SIG-M5 treated with dmso at 0.1 percent for 504 hours (cell line): ENCODE results near the gene NFYA.

Experiments used
- DNase-seq: peaks from one replicate; lab custom pipeline; 2025; ENCODE audit not compliant: unreplicated experiment; lab: John Stamatoyannopoulos, UW

The NFYA gene

DNA sequence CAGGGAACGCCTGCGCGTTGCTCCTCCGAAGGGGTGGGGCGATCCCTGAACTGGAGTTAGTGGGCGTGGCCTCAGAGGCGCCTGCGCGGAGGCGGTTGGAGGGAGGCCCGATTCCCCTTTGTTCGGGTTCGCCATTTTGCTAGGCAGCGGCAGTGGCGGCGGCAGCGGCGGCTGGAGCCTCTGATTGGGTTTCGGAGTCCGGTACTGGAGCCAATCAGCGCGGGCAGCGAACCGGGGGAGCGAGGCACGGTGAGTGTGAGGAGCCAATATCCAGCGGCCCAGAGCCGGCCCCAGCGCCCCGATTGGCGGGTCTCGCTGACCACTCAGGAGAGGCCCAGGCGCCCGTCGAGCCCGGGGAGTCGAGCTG, at the start of gene NFYA:
Gene NFYA, plus strand, starts transcription at position 139 of the 367 bp plus-strand sequence. CDS start 6,116 bp downstream, outside the sequence.
- peak; percentile 99 for DNase-seq

DNA sequence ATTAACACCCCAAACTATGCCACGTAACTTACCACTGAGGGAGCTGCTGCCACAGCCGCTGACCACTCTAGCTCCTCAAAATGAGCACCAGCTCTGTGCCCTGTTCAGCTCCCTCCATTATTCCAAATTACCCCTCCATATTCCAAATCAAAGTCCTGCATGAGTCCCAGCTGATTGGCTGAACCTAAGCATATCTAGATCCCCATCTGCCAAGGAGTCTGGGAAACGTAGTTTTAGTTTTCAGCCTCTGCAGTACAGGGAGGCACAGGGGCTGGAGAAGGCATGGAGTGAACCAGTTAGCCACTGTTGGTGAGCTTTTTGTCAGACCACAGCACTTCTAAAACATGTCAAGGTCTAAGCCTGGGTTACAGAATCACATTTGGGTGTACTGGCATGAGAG, 49.7 kb upstream of the NFYA start:
- DNase-seq: no peak

DNA sequence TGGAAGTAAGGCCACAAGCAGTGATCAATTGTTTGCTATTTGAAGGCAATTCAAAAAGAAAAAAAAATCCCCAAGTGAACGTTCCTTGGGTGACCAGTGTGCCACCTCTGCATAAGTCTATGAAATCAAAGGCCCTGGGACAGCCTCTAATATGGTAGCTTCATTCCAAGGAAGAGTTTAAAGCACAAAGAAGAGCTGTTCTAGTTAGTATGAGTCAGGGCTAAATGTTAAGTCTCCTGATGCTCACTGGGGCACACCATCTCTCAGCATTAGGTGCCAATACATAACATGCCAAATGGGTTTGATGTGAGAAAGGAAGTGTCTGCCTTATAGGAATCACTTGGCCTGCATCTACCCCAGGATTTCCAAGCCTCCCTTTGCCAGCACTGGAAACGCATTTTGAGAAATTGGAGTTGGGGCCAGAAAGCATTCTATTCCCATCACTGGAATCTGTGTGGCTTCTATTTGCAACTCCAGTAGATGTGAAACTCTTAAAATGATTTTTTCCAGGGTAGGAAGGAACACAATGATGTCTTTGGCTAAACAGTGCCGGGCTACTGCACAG, 46.7 kb upstream of the NFYA start:
- DNase-seq: no peak

DNA sequence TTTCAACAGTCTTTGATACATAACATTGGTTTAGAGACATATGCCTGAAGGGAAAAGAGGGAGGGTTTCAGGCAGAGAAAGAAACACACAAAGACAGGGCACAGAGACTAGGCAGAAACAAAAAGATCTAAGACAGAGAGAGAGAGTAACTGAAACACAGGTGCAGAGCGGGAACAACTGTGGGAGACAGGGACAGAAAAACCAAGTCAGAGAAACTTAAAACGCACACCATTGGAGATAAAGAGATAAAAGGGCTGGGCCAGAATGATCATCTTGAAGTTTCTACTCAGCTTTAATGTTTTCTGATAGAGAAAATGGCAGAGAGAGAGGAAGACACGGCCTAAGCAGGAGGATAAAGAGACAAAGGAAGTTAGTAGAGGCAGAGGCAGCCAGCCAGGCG, 45.5 kb upstream of the NFYA start:
- no peak for DNase-seq

DNA sequence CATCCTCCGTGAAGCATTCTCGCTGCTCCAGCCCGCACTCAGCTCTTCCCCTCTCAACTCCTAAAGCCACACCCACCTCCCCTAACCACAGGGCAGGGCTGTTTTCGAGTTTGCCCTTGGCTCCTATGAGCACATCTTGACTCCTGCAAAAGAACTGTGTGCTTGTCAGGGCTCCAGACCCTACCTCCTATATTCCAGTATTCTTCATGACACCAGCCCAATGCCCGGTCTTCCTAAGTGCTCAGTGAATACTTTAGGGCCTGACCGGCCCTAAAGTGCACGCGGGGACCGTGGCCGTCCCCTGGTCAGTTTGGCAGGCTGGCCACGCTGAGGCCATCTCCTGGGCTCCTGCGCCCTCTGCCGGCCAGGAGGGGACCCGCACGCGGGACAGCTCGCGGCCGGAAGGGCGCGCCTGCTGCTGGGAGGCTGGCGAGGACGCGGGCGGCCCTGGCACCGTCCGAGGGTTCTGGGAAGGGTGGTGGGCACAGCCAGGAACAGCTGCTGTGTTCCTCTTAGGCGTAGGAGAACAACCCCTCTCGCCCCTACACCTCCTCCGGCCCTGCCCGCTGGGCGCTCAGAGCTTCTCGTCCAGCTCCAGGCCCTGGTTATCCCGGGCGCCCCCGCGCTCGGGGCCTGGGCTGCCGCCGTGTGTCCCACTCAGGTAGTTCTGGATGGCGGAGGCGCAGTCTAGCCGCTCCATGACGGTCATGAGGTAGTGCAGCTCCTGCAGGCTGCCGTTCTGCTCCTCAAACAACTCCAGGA, 44.8 kb upstream of the NFYA start:
- peak; percentile 48 for DNase-seq

DNA sequence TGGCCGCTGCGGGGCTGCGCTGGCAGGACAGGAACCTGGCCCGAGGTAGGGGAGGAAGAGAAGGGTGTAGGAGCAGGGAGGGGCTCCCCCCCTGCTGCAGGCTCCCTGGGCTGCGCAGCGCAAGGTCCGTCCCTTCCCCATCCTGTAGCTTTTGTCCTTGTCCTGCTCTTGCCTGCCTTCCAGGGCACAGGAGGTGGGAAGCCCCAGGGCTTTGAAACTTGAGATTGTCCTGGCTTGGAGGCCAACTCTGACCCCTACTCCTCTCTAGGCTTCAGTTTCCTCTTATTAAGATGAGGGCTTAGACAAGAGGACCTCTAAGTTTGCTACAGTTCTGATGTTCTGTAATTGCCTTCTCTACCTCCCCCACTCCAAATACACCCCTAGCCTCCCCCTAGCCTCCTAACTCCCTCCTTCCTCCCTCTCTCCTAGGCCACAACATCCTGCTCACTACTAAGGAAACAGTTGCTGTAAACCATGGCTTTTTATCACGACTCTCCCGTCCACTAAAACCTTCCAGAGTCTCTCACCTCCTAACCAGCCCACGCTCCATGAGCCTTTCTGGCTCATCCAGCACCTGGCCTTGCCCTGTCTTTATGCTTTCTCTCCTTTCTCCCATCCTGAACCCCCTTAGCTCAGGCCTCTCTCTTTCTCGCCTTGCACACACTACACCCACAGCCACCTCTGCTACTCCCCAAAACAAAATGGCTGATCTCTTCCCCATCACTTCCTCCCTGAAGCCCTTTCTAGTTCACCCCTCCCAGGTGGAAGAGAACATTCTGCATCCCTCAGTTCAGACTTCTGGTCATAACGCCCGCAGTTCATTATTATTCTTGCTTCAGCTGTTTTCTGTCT, 44.0 kb upstream of the NFYA start:
- DNase-seq: no peak

DNA sequence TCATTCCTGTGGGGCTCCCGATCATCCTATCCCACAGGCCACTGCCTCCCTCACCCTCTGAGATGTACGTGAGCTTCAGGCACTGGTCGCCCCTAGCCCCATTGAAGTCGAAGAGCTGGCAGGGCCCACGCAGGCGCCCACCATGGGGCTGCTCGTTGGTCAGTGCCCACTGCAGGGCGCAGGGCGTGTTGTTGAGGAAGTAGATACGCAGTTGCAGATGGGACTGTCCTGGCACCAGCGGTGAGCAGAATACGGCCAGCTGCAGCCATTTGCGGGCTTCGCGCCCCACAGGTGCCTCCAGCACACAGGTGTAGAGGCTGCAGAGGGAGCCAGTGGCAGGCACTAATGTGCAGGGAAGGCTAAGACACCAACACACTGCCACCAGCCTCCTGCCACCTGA, 39.9 kb upstream of the NFYA start:
- no peak for DNase-seq

DNA sequence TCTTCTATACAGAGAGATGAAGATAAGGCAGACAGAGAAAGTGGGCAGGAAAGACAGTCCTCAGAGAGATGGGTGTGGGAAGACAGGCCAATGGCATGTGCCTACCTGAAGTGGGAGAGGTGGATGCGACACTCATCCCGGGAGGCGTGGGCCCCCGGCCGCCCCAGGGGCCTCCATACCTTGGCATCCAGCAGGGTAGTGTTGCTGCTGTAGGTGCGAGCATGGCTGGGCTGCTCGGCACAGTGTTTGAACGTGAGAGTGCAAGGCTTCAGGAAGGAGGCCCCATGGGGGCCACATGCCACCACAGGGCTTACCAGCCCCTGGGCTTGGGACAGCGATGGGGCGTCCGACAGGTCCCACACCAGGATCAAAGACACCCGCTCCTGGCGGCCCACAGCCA, 39.0 kb upstream of the NFYA start:
- DNase-seq: no peak

DNA sequence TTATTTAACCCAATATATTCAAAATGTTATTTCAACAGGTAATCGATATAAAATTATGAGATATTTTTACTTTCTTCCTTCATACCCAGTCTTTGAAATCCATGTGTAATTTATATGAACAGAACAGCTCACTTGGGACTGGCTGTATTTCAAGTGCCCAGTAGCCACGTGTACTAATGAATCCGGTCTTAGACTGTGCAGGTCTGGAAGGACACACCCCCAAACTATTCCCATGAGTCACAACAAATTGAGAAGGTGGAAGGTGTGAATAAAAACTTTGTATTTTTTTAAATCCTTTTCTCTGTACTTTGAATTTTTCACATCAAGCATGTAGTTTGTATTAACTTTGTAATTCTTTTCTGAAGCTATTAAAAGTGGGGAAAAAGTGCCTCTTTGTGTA, 36.6 kb upstream of the NFYA start:
- no peak for DNase-seq

DNA sequence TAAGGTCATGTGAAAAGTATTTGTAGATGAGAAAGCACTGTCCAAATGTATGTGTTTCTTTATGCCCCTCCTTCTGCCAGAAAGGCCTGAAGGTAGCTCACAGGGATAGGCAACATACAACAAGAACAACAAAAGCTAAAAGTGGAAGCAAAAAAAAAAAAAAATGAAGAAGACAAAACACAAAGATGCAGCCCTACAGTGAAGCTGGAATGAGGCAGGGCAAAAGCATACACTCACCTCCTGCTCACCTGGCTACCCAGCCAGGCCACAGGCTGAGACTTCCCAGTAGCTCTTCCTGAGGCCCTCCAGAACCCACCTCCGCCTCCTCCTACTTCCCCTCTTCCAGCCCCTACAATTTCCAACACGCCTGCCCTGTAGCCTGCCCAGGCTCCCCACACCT, 36.2 kb upstream of the NFYA start:
- DNase-seq: no peak

DNA sequence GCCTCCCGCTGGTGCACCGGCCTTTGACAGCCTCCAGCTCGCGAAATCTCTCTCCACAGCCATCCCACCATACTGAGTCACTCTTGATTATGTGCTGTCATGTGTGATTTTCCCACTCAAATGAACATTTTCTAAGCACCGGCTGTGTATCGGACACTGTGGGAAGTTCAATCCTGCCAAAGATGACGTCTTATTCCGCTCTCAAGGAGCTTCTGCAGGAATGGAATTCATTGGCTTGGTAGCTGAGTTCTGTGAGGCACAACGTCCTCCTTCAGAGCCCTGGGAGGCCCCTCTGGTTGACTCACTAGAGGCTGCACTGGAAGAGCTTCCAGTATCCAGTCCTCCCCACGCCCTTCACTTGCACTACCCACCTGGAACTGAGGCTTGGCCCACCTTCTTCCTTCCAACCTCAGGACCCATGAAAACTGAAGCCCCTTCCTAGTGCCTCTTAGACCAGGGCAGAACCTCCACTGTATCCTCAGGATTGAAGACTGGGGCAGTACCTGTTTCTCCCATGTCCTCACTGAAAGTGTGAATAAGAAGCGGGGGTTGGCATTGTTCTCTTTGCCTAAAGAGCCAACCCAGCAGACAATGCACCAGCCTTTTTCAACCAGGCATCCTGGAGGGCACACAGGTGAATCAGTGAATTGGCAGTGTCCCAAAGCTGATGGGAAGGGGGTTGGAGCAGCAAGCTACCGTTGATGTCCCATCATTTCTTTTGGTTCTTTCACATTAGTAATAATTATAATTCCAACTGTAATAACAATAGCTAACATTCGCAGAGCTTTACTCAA, 35.5 kb upstream of the NFYA start:
- no peak for DNase-seq

DNA sequence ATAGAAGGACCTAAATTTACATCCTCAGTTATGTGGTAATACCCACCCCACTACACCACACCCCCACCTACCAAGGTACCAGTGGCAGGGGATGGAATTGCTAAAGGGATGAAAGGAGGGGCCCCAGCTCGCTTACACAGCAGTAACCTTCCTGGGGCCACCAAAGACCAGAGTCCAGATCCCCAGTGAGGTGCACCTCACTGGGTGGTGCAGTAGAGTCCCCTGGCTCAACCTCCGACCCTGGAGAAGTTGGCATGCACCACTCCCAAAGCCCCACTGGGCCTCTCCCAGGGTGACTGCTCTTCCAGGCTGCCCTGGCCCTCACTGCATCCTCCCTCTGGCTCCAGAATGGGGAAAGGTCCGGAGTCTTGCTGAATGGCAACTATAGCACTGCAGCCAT, 34.6 kb upstream of the NFYA start:
- no peak for DNase-seq

DNA sequence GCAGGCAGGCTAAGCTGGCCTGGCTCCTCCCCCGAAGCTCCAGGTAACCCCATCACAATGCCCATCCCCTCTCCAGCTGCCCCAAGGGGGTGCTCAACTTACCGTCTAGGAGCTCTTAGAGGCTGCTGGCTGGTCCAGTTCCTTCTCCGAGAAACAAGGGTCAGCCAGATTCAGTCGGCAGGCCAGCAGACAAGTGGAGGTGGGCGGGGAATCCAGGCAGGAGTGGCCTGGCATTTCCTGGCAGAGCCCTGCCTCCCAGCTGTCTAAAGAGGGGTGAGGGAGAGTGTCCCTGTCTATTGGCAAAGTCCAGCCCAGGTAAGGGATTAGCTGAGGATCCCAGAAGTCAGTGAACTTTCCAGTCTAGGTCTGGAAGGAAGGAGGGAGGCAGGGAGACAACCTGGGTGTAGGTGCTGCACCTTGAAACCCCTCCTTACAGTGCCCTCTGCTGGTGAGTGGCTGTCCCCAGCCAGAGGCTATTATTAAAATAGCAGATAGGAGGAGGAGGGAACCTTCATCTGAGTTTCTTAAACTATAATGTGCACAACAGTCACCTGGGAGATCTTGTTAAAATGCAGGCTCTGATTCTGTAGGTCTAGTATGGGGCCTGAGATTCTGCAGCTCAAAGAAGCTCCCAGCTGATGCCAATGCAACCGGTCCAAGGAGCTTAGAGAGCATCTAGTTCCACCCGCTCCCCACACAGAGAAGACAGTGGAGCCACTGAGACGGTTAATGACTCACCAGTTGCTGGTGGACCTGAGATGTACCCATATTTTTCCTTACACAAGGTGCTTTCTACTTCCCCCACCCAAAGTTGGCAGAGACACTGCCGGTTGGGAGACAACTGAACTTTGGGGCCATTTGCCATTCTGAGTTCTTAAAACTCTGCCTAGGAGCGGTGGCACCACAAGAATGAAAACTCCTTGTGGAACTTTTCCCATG, 33.4 kb upstream of the NFYA start, which contains the start of gene UNC5CL:
Gene UNC5CL, minus strand, starts transcription at position 162 of the 939 bp plus-strand sequence. CDS start 4,147 bp downstream, outside the sequence.
- peak; percentile 16 for DNase-seq

DNA sequence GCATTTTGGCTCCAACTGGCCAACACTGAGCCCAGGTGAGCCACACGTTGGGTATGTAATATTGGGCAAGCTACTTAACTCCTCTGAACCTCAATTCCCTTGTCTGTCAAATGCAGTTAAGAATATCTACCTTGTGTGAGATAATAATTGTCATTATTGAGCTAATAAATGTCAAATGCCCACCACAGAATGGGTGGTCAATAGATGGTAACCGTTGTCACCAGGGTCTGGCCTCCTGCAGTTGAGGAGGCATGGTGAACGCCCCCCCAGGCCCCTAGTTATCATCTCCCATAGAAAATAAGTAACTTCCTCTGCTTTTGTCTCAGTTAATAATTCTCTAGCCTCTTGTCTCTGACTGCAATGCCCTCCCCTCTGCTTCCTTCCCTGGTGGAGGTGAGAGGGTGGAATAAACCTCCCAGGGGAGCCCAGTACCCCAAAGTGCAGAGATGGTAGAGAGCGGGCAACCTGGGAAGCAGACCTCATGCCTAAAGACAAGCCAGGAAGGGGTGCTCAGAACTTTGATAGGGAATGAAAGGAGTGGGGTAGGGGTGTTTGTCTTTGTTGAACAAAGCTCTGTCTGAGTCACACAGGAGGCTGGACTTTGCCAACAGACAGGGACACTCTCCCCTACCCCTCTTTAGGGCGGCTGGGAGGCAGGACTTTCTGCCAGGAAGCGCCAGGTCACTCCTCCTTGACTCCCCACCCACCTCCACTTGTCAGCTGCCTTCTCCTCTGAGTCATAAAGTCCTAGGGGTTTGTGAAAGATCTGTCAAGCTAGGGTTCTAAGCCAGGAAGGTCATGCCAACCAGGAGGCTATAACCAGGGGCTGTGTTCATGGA, 32.5 kb upstream of the NFYA start:
- DNase-seq: no peak

DNA sequence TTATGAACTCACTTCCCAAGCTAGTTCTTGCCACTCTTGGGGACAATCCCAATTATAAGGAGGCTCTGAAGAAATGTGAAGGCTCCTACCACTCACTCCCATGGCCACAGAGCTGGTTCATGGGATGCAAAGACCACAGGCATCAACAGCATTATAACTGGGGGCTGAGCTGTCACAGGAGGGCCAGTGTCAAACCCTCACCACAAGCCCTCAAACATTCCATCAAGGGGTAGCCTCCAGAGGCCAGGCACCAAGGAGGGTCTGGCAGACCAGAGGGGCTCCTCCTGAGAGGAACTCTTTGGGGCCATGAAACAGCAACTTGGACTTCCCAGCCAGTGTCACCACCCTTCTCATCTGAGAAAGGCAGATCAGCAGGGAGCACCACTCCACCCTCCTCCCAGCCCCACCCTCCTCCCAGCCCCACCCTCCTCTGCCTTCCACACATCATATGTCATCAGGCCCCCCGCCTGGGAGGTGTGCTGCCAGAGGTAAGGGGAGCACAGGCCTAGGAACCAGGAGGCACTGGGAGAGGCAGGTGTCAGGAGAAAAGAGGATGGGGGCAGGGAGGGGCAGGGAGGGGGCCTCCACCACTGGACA, 31.7 kb upstream of the NFYA start:
- no peak for DNase-seq

DNA sequence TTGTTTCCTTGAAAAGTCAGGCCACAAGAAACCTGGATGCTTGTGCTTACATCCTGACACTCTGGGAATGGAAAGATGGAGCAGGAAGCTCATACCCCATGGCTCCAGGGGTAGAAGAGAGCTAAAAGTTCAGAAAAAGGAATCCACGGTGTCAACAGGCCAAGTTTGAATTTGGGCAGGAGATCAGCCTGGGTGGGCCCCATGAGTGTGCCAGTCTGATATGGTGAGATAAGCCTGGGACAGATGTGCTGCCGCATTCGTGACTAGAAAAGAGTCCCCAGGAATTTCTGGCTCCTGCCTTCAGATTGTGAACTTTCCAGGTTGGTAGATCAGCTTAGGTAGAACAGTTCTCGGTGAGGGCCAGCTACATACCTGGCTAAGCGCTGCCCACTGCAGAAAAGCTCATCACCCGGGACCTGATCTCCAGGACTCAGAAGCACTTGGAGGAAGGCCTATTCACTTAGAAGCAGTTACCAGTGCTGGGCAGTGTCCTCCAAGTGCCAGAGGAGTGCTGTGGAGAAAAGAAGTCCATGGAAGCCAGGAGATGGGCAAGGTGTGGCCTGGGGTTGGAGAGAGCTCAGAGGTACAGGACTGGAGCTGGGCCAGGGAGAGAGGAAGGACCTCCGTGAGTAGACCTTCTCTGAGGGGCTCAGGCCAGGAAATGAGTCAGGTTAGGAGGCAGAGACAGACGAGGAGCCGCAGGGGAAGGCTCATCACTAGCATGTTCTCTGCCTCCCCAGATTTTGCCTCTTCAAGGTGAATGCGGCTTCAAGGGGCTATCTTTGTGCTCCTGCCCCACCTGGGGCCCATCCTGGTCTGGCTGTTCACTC, 30.3 kb upstream of the NFYA start, which contains the start of gene TSPO2:
Gene TSPO2, plus strand, starts transcription at position 242 of the 830 bp plus-strand sequence. Its CDS starts 519 bp downstream, at position 761.
- no peak for DNase-seq

DNA sequence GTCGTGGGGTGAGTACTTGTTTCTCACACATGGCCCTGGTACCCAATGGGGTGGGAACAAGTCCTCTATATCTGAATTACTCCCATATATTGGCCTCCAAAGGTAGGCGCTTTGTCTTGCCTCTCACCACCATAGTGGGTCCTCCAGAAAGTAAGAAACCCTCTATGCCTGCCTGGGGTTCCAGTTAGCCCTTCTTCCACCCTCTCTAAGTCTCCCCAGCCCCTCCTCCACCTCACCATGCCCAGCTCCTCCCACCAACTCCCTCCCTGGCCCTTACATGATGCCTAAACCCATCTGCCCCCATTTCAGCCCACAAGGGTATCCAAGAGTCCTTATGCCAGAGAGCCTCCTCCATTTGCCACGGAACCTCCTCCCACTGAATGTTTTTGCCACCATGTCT, 29.6 kb upstream of the NFYA start:
- DNase-seq: no peak

DNA sequence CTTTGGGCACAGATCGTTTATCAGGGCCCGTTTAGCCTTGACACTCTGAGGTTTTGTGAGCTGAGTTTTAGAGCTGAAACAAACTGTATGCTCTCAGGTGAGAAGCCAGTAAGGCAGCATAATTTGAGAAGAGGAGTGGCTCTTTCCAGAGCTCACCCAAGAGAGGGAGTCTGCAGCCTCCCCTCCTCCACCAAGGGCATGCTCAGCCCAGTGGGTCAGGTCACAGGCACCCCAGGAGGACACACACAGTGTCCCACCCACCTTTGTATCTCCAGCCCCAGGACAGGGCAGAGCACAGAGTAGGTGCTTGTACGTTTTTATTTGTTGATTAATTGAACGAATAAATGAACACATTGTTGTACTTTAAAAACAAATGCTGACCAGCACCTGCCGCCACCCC, 27.1 kb upstream of the NFYA start:
- no peak for DNase-seq
